K562 (cell line): ENCODE data around the gene CBFA2T3. TPM values are rescaled to one million over a fixed set of nuclear protein-coding genes. Genes with fewer than 3 reads are reported as not detected.

Source experiments
- BACH1 ChIP-seq: fragments of 200-800 bp; sonication (Bioruptor generic); IDR thresholded peaks from 2 replicates; pipeline ENCODE4 v1.6.1; 2016; ENCODE audit warnings: missing genetic modification characterization, missing compliant biosample characterization
- CBFA2T3 ChIP-seq: fragments of 450-650 bp; IDR thresholded peaks from 2 replicates; pipeline ENCODE4 v1.6.1; 2017
- CEBPB ChIP-seq: fragments of 450-650 bp; IDR thresholded peaks from 2 replicates; pipeline ENCODE4 v1.6.1; 2016; ENCODE audit warnings: missing genetic modification characterization, missing compliant biosample characterization
- CREBBP ChIP-seq: IDR thresholded peaks from one replicate; pipeline ENCODE4 v1.6.1; 2012; ENCODE audit warnings: low read depth, mild to moderate bottlenecking, control low read depth, inconsistent platforms, low read length
- DMBX1 ChIP-seq: fragments of 250-450 bp; sonication (Bioruptor Pico); IDR thresholded peaks from 2 replicates; pipeline ENCODE4 v1.8.0; 2022; ENCODE audit warnings: inconsistent platforms, mild to moderate bottlenecking, moderate library complexity, borderline replicate concordance
- DPF2 ChIP-seq: fragments of 450-650 bp; IDR thresholded peaks from 2 replicates; pipeline ENCODE4 v1.6.1; 2016
- EZH2 ChIP-seq: IDR thresholded peaks from 2 replicates; pipeline ENCODE4 v1.6.1; 2012; ENCODE audit warnings: low read depth, mild to moderate bottlenecking, inconsistent platforms, low read length, borderline replicate concordance
- FOXK1 ChIP-seq: sonication (generic); formaldehyde crosslinking; IDR thresholded peaks from 2 replicates; pipeline ENCODE4 v1.8.0; 2022; ENCODE audit warnings: missing genetic modification reagents, mild to moderate bottlenecking, borderline replicate concordance
- GATAD2A ChIP-seq: fragments of 450-650 bp; IDR thresholded peaks from 2 replicates; pipeline ENCODE4 v1.6.1; 2017
- KDM1A ChIP-seq, 2 experiments: fragments of 450-650 bp; IDR thresholded peaks; 2 replicates each; pipeline ENCODE4 v1.6.1; 2016; ENCODE audit warnings: mild to moderate bottlenecking in 2 of 2
- LEF1 ChIP-seq: fragments of 450-650 bp; IDR thresholded peaks from 2 replicates; pipeline ENCODE4 v1.6.1; 2016; ENCODE audit warnings: mild to moderate bottlenecking
- MEF2A ChIP-seq: IDR thresholded peaks from 2 replicates; pipeline ENCODE4 v1.6.1; 2011; ENCODE audit warnings: low read depth, mild to moderate bottlenecking, low read length, moderate library complexity; ENCODE audit not compliant: control insufficient read depth
- MTA2 ChIP-seq: fragments of 450-650 bp; IDR thresholded peaks from 2 replicates; pipeline ENCODE4 v1.6.1; 2016; ENCODE audit warnings: low read depth
- PHF20 ChIP-seq: fragments of 450-650 bp; IDR thresholded peaks from 2 replicates; pipeline ENCODE4 v1.6.1; 2018; ENCODE audit not compliant: partially characterized antibody
- PRPF4 ChIP-seq: fragments of 200-400 bp; formaldehyde crosslinking; IDR thresholded peaks from one replicate; pipeline ENCODE4 v1.6.1; 2017; ENCODE audit warnings: low read length, low read depth, mild to moderate bottlenecking; ENCODE audit not compliant: insufficient read depth, poor library complexity, severe bottlenecking
- PYGO2 ChIP-seq: fragments of 450-650 bp; IDR thresholded peaks from 2 replicates; pipeline ENCODE4 v1.6.1; 2016; ENCODE audit warnings: mild to moderate bottlenecking, missing genetic modification characterization, moderate library complexity, missing compliant biosample characterization
- RFX5 ChIP-seq: IDR thresholded peaks from 2 replicates; pipeline ENCODE4 v1.6.1; 2011; ENCODE audit warnings: low read depth, mild to moderate bottlenecking, improper control_type of control experiment, low read length
- TGIF2 ChIP-seq: sonication (generic); formaldehyde crosslinking; IDR thresholded peaks from 2 replicates; pipeline ENCODE4 v1.8.1; 2022; ENCODE audit warnings: mild to moderate bottlenecking, missing genetic modification reagents, moderate library complexity
- THAP7 ChIP-seq: fragments of 250-450 bp; sonication (Bioruptor Pico); IDR thresholded peaks from 2 replicates; pipeline ENCODE4 v1.5.0; 2021
- WHSC1 ChIP-seq: IDR thresholded peaks from one replicate; pipeline ENCODE4 v1.6.1; 2012; ENCODE audit warnings: low read length, control low read depth, inconsistent platforms
- ZNF143 ChIP-seq: sonication (generic); formaldehyde crosslinking; IDR thresholded peaks from 2 replicates; pipeline ENCODE4 v1.9.0; 2022; ENCODE audit warnings: mild to moderate bottlenecking, missing genetic modification reagents
- ZNF197 ChIP-seq: fragments of 200-800 bp; sonication (Bioruptor generic); IDR thresholded peaks from 2 replicates; pipeline ENCODE4 v1.6.1; 2016; ENCODE audit warnings: low read depth, missing genetic modification characterization, missing compliant biosample characterization
- ZNF3 ChIP-seq: fragments of 250-450 bp; sonication (Bioruptor Pico); IDR thresholded peaks from 2 replicates; pipeline ENCODE4 v1.5.0; 2021; ENCODE audit warnings: mild to moderate bottlenecking, moderate library complexity
- ZNF384 ChIP-seq: IDR thresholded peaks from 2 replicates; pipeline ENCODE4 v1.6.1; 2012; ENCODE audit warnings: low read depth, low read length, improper control_type of control experiment
- polyA plus RNA-seq, 8 experiments: library from polyadenylated mRNA; depleted of rRNA in 4 of 8; stranded (reverse) in 5 of 8; unstranded in 3 of 8; fragments of >200 nt; fragmentation: Nextera tagmentation in 2 of 8; fragmentation: Illumina TruSeq in 1 of 8; extraction: Ambion mirVana in 2 of 8; extraction: Trizol in 1 of 8; gene quantifications; 2 replicates each; pipeline versions ENCODE4 v1.2.1 to v1.2.3, GENCODE V29; 2011 to 2014; ENCODE audit warnings: inconsistent platforms in 1 of 8, missing spikeins in 1 of 8
- total RNA-seq, 7 experiments: library from RNA; depleted of rRNA in 6 of 7; stranded (reverse); fragments of >200 nt in 6 of 7; fragmentation: Illumina TruSeq in 2 of 7; extraction: Trizol in 2 of 7; gene quantifications; 2 replicates each; pipeline versions ENCODE4 v1.2.1 to v1.2.3, GENCODE V29; 2011 to 2021; ENCODE audit warnings: low replicate concordance in 1 of 7
- TF ChIP-seq, protein P1 (sequence below): sonication (generic); formaldehyde crosslinking; IDR thresholded peaks from 2 replicates; pipeline ENCODE4 v1.8.1; 2023; ENCODE audit warnings: mild to moderate bottlenecking, missing genetic modification reagents
- TF ChIP-seq, protein P2 (sequence below): fragments of 250-450 bp; sonication (Bioruptor Pico); IDR thresholded peaks from 2 replicates; pipeline ENCODE4 v1.4.0; 2020; ENCODE audit warnings: mild to moderate bottlenecking, moderate library complexity
- TF ChIP-seq, protein P3 (sequence below): sonication (generic); formaldehyde crosslinking; IDR thresholded peaks from 2 replicates; pipeline ENCODE4 v1.8.0; 2022; ENCODE audit warnings: mild to moderate bottlenecking, missing genetic modification reagents

The CBFA2T3 gene
- total and polyA plus RNA-seq, 9 of the 15 experiments (the other 6 are each of a cell fraction or from before 2014, with no cell fraction given), result 2.3 to 145 (median 6.7) TPM

- TF ChIP-seq, protein P1, sequence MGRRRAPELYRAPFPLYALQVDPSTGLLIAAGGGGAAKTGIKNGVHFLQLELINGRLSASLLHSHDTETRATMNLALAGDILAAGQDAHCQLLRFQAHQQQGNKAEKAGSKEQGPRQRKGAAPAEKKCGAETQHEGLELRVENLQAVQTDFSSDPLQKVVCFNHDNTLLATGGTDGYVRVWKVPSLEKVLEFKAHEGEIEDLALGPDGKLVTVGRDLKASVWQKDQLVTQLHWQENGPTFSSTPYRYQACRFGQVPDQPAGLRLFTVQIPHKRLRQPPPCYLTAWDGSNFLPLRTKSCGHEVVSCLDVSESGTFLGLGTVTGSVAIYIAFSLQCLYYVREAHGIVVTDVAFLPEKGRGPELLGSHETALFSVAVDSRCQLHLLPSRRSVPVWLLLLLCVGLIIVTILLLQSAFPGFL (CRISPR knock-in tag), result no peak
- TF ChIP-seq KDM1A (IDR thresholded peaks at IDR 0.05), result peak in 1 of 2 experiments; percentile 94; a peak in 2 of 4 replicates
- TF ChIP-seq MTA2, result no peak
- no peak for TF ChIP-seq TGIF2 (CRISPR knock-in tag)
- TF ChIP-seq ZNF3 (CRISPR knock-in tag), result no peak
- no peak for TF ChIP-seq EZH2
- TF ChIP-seq, protein P2, sequence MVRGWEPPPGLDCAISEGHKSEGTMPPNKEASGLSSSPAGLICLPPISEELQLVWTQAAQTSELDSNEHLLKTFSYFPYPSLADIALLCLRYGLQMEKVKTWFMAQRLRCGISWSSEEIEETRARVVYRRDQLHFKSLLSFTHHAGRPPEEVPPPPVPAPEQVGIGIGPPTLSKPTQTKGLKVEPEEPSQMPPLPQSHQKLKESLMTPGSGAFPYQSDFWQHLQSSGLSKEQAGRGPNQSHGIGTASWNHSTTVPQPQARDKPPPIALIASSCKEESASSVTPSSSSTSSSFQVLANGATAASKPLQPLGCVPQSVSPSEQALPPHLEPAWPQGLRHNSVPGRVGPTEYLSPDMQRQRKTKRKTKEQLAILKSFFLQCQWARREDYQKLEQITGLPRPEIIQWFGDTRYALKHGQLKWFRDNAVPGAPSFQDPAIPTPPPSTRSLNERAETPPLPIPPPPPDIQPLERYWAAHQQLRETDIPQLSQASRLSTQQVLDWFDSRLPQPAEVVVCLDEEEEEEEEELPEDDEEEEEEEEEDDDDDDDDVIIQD (CRISPR knock-in tag), result no peak
- no peak for TF ChIP-seq DMBX1
- TF ChIP-seq, protein P3, sequence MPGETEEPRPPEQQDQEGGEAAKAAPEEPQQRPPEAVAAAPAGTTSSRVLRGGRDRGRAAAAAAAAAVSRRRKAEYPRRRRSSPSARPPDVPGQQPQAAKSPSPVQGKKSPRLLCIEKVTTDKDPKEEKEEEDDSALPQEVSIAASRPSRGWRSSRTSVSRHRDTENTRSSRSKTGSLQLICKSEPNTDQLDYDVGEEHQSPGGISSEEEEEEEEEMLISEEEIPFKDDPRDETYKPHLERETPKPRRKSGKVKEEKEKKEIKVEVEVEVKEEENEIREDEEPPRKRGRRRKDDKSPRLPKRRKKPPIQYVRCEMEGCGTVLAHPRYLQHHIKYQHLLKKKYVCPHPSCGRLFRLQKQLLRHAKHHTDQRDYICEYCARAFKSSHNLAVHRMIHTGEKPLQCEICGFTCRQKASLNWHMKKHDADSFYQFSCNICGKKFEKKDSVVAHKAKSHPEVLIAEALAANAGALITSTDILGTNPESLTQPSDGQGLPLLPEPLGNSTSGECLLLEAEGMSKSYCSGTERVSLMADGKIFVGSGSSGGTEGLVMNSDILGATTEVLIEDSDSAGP (CRISPR knock-in tag), result no peak
- TF ChIP-seq MEF2A, result no peak
- TF ChIP-seq DPF2, result no peak
- TF ChIP-seq PHF20, result peak; percentile 56
- TF ChIP-seq CEBPB, result no peak
- TF ChIP-seq WHSC1, result no peak
- TF ChIP-seq PRPF4, result no peak
- no peak for TF ChIP-seq THAP7 (CRISPR knock-in tag)
- no peak for TF ChIP-seq LEF1
- no peak for TF ChIP-seq ZNF197 (CRISPR knock-in tag)
- TF ChIP-seq ZNF143, result no peak
- no peak for TF ChIP-seq CREBBP
- TF ChIP-seq CBFA2T3, result no peak
- no peak for TF ChIP-seq RFX5
- no peak for TF ChIP-seq FOXK1 (CRISPR knock-in tag)
- TF ChIP-seq ZNF384, result no peak
- TF ChIP-seq GATAD2A, result no peak
- no peak for TF ChIP-seq BACH1 (tag)
- TF ChIP-seq PYGO2 (tag), result no peak
These were observed 61.2 kb downstream of the CBFA2T3 start (continued) for GRCh38 chr16:88915639-88916327.
